ENCODE data around the gene CNIH3.

DNA sequence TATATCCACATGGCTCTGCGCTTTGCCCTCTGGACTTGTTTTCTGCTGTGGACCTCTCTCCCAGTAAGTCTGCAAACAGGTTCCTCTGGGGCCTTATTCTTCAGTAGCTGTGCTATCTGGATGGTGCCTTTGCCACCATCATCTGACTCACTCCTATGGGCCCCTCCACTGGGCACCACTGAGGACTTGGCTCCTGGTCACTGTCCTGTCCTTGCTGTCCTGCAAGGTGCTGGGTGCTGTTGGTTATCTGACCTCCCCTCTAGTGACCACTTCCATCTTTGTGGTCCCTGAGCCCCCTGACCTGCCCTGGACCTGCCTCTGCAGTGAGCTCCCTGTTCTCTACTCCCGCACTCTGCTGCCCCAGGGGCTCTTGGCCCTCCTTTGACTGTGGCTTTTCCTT is 6.7 kb downstream of the CNIH3 start:
- no peak for TF ChIP-seq EGR1 (IDR thresholded peaks at IDR 0.05)
- TF ChIP-seq RAD21 (IDR thresholded peaks at IDR 0.05; ENCODE audit: low read depth), result no peak
- TF ChIP-seq TAF1 (IDR thresholded peaks at IDR 0.05; ENCODE audit: low read depth), result no peak
- no peak for TF ChIP-seq EP300 (IDR thresholded peaks at IDR 0.05; ENCODE audit: borderline replicate concordance)
- TF ChIP-seq CEBPB (IDR thresholded peaks at IDR 0.05), result no peak
- TF ChIP-seq, protein P1, sequence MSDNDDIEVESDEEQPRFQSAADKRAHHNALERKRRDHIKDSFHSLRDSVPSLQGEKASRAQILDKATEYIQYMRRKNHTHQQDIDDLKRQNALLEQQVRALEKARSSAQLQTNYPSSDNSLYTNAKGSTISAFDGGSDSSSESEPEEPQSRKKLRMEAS (IDR thresholded peaks at IDR 0.05), result no peak
- TF ChIP-seq, protein P2, sequence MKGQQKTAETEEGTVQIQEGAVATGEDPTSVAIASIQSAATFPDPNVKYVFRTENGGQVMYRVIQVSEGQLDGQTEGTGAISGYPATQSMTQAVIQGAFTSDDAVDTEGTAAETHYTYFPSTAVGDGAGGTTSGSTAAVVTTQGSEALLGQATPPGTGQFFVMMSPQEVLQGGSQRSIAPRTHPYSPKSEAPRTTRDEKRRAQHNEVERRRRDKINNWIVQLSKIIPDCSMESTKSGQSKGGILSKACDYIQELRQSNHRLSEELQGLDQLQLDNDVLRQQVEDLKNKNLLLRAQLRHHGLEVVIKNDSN (IDR thresholded peaks at IDR 0.05), result no peak
- TF ChIP-seq, protein P3, sequence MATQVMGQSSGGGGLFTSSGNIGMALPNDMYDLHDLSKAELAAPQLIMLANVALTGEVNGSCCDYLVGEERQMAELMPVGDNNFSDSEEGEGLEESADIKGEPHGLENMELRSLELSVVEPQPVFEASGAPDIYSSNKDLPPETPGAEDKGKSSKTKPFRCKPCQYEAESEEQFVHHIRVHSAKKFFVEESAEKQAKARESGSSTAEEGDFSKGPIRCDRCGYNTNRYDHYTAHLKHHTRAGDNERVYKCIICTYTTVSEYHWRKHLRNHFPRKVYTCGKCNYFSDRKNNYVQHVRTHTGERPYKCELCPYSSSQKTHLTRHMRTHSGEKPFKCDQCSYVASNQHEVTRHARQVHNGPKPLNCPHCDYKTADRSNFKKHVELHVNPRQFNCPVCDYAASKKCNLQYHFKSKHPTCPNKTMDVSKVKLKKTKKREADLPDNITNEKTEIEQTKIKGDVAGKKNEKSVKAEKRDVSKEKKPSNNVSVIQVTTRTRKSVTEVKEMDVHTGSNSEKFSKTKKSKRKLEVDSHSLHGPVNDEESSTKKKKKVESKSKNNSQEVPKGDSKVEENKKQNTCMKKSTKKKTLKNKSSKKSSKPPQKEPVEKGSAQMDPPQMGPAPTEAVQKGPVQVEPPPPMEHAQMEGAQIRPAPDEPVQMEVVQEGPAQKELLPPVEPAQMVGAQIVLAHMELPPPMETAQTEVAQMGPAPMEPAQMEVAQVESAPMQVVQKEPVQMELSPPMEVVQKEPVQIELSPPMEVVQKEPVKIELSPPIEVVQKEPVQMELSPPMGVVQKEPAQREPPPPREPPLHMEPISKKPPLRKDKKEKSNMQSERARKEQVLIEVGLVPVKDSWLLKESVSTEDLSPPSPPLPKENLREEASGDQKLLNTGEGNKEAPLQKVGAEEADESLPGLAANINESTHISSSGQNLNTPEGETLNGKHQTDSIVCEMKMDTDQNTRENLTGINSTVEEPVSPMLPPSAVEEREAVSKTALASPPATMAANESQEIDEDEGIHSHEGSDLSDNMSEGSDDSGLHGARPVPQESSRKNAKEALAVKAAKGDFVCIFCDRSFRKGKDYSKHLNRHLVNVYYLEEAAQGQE (IDR thresholded peaks at IDR 0.05; ENCODE audit: low read depth), result no peak
